ENCODE results near the gene UHRF1.
"Not testable (repeated sequence)": the region's sequence is repeated elsewhere in the genome, so short reads cannot be mapped to it uniquely, and the experiment has no call there.

The UHRF1 gene

DNA sequence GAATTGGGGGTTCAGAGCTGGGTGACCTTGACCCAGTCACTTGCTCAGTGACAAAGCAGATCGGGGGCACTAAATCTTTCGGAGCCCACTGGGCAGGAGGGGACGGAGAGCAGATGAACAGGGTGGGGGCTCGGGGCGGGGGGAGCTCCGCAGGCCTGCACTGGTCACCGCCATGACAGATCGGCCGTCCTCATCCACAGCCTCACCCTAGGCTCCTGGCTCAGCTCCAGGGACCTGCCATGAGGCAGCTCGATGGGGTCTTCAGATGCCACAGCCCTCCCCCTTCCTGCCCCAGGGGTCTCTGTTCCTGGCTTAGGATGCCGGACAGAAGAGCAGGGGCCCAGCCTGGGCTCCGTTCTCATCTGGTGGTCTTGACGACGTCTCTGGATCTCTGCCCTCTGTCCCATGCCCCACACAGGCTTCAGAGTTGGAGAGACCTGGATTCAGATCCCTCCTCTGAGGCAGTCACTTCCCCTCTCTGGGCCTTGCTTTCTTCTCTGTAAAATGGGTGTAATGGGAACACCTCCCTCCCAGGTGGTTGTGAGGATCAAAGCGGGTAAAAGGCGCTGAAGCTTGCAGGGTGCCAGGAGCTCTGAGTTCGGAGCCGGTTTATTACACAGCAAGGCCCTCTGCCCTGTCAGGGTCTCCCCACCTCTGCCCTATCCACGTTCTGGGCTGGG, 62.7 kb downstream of the UHRF1 start:
- DNase-seq (ENCODE audit: low read depth): no peak

DNA sequence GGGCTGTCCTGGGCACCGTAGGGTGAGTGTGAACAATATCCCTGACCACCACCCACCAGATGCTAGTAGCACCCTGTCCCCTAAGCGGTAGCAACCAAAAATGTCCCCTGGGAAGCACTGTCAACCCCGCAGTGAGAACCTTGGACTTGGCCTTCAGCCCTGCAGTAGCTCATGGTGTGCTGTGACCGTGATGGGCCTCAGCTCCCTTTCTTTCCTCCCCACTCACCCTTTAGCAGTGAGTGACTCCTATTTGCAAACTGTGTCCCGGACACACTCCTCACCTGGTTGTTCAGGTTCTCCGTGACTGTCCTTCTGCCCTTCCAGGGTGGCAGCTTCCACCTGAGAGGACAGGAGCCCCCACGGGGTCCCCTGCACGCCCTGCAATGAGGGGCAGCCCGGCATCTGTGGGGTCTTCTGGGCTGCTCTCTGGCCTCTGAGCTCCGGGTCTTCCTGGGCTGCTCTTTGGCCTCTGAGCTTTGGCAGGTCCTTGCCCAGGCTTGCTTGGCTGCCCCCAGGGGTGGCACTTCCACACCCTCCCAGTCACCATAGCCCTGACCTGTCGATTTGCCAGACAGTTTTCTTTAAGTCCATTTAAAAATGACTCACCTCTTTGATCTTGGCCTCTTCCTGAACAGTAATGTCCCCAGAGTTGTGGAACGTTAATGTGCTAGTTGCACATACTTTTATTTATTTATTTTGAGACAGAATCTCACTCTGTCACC, 63.4 kb downstream of the UHRF1 start:
- DNase-seq (ENCODE audit: low read depth): no peak

DNA sequence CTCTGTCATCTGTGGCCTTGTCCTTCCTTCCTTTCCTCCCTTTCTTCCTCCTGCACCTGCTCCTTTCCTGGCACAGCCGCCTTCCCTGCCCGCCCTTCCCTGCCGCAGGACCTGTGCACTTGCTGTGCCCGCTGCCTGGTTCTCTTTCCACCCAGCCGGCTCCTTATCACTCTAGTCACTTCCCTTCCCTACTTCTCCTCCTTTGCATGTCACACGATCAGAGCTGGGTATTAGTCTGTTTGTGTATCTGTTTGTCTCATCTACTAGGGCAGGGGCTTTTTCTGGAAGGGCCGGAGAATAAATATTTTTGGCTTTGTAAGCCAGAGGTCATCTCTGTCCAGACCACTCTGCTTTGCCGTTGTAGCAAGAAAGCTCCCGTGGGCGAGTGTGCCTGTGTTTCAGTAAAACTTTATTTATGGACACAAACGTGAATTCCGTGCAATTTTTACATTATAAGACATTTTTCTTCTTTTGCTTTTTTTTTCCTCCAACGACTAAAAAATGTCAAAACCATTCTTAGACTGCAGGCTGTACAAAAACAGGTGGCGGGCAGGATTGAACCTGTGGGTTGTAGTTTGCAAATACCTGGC, 65.7 kb downstream of the UHRF1 start:
- DNase-seq (ENCODE audit: low read depth): no peak

DNA sequence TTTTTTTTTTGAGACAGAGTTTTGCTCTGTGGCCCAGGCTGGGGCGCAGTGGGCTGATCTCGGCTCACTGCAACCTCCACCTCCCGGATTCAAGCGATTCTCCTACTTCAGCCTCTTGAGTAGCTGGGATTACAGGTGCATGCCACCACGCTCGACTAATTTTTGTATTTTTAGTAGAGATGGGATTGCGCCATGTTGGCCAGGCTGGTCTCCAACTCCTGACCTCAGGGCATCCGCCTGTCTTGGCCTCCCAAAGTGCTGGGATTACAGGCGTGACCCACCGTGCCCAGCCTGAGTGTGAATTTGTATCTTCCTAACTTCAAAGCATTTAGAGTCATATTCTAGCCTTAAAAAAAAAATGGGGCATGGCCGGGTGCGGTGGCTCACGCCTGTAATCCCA, 66.3 kb downstream of the UHRF1 start:
- DNase-seq (ENCODE audit: low read depth): not testable (repeated sequence)

DNA sequence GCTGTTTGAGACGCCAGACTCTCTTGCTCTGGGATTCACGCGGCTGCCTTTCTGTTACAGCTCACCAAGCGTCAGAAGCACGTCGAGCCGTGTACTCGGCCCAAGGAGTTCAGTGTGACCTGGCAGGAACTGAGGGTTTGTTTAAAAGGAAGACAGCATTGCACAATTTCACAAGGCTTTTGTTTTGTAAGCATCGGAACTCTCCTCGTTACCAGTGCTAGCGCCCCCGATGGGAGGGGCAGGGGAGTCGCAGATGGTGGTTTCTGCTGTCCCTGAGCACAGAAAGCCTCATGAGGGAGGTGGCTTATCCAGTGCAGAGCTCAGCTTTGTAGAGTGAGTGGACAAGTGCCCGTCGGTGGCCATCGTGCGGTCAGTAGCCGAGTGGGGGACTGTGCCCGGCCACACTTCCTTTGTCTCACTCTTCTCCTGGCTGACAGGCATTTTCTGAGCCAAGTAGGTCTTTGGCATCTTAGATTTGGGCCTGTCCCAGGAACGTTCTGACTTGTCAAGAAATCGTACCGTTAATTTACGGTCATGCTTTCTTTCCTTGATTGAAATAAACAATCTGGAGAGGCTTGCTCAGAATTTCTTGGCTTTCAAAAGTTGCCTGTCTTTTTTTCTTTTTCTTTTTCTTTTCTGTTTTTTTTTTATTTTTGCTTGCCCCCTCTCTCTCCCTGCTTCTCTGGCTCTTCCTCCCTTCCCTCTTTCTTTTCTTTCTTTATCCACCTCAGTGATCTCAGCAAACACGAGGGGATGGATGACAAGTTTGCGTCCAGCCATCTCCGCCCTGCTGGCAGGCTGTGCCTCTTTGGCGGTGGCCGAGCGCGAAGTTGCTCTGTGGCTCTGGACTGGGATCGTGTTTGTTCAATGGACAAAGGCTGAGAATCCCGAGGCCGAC, 67.3 kb downstream of the UHRF1 start:
- no peak for DNase-seq (ENCODE audit: low read depth)

DNA sequence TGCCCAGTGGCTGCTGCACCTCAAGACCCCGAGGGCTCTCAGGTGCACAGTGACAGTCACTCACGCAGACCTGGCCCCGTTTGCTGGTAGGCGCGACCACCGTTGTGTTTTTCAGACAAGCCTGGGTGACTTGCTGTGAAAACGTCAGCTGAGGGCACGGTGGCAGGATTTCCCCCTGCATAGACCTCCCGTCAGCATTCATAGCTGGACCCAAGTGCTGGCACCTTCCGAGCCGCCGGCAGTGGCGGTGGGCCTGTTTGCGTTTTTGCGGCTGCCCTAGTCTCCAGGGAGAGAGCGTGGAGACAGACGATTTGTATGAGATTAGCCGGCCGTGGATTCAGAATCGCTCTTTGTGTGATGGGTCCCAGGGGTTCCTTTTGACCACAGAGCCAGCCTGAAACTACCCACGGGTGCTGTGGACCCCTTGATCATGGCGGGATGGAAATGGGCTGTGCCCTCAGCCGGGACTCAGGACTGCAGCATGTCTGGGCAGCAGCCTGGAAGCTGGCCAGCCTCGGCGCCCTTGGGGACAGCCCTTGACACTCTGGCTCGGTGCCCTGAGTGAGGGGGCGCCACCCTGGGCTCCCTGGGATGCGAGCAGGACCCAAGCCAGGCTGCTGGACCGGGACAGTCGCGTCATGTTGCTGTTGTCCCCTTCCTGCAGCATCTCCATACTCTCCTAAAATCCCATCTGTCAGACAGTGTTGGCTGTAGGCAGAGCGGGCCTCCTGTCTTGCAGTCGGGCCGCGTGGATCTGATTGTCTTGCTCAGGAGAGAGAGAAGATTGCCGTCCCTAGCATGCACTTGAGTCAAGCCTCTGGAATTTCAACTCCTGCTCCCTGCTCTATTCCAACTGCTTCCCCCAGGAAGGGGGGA, 68.2 kb downstream of the UHRF1 start:
- DNase-seq (ENCODE audit: low read depth): no peak

DNA sequence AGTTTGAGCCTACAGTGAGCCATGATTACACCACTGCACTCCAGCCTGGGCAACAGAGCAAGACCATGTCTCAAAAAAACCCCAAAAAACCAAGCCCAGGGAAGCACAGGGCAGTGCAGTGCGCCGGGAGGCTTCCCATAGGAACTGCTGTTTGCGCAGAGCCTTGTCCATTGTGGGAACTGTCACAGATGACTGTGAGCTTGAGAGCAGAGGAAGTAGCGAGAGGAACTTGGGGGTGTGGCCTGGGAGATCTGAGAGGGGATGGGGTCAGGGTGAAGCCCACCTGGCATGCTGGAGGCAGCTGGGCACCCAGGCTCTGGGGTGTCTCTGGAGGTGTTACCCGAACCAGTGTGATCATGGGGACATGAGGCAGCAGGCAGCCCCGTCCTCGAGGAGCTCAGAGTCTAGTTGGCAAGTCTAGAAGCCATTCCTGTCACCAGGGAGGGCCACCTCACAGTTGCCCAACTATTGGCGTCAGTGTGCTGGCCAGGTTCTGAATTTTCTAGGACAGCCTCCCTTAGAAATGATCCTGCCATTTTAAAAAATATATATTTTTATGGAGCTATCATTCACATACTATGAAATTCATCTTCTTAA, 70.0 kb downstream of the UHRF1 start:
- DNase-seq (ENCODE audit: low read depth): no peak

DNA sequence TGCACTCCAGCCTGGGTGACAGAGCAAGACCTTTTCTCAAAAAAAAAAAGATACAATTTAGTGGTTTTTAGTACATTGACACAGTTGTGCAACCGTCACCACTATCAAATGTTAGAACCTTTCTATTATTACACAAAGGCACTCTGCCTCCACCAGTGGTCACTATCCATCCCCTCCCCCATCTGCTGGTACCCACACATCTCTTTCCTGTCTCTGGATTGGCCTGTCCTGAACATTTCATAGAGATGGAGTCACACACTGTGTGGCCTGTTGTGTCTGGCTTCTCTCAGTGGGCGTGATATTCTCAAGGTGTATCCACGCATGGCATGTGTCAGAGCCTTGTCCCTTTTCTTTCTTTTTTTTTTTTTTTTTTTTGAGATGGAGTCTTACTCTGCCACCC, 70.8 kb downstream of the UHRF1 start:
- DNase-seq (ENCODE audit: low read depth): no peak

DNA sequence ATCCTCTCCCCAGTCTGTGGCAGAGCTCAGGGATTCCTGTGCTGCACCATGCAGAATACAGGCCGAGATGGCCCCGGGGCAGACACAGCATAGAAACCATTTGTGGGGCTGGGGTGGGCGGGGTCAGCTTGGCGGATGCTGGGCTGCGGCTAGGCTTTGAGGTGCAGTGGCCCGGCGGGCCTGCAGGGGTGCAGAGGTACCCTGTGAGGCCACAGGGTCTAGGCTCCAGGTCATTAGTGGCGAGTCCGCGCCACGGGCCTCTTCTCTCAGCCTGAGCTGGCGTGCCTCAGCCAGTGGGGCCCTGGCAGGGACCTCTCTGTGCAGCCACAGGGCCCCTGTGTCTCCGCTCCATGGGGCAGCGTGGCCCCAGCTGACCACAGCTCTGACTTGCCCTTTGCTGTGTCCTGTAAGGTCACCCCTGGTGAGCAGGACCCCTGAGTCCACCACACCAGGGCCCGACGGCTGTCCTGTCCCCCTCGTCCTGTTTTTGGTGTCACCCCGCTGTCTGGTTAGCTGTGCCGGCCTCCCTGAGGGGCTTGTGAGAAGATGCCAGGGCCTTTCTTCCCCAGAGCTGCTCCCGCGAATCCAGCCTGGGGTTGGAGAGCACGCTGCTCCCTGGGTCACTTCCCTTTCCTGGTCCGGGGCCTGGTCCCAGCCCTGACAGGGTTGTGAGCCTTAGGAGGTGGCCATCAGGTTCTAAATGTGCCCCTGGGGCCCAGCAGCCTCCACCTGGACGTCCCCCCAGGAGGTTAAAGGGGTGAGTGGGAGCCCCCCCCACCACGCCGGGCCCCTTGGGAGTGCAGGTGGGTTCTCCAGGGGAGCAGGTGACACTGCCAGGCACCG, 71.8 kb downstream of the UHRF1 start:
- DNase-seq (ENCODE audit: low read depth): no peak

DNA sequence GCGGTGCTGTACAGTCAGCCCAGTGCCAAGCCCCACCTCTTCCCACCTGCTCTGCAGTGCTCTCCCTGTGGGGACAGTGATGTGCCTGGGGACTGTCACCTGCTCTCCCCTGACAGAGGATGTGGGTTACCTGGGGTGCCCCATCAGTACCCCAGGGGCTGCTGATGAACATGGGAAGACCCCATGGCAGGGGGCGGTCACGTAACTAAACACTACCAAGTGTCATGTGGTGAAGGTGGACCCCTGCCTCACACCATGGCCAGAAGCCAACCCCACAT, 72.3 kb downstream of the UHRF1 start:
- no peak for DNase-seq (ENCODE audit: low read depth)

DNA sequence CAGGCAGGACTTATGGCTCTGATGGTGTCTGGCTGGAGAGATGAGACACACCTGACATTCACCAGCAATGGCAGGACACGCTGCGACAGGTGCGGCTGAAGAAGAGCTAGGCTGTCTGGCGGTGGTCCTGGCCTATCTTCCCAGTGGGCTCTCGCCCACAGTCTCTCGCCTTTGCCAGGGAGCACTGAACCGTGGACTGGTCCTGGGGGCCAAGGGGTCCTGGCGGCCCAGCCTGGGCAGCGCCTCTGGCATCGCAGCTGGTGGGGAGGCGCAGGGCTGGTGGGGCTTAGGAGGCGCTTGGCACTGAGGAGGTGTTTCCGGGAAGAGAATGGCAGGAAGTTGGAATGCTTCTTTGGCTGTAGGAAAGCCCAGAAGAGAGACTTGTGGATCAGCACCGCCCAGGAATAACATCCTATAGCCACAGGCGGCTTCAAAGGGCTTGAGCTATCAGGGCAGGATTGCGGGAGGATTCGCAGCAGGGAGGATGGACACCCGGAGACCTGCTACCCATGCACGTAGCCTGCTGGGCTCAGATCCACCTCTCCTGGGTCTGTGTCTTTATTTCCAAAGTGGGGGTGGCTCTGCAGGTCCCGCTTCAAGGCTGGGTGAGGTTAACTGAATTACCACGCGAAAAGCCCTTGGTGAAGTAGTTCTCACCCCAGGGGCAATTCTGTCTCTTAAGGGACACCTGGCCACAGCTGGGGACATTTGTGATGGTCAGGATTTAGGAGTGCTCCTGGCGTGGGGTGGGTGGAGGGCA, 74.2 kb downstream of the UHRF1 start:
- DNase-seq (ENCODE audit: low read depth): no peak

DNA sequence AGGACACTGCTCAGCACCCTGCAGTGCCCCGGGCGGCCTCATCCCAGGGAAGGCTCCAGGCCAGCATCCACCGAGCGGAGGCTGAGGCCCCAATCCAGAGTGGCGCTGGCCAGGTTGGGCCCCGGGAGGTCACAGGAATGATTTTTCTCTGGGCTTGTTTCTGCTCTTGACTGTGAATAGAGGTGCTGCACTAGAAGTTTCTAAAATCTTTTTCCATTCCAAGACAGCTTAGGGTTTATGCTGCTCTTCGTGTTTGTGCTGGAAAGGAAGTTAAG, 74.7 kb downstream of the UHRF1 start:
- DNase-seq (ENCODE audit: low read depth): no peak

DNA sequence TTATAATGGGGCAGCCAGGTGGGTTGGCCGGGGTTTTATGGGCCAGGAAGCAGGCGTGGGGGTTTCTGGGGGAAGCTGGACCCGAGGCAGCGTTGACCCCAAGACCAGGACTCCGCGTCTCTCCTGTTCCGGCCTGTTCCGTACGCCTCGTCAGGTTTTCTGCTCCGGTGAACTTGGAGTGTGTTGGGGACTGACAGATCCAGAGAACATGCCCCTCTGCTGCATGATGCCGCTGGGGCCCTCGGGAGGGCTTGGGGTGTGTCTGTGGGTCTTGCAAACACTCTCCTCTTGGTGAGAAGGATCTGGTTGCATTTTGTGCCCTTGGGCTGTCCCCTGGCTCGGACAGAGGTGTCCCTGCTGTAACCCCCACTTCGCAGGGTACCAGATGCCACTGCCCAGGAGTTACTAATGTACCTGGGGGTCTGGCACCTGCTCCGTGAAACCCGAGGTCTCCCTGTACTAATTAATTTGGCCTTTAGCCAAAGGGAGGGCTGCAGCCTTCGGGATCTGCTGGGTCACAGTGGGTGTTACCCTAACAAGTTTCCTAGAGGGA, 75.2 kb downstream of the UHRF1 start:
- DNase-seq (ENCODE audit: low read depth): no peak

DNA sequence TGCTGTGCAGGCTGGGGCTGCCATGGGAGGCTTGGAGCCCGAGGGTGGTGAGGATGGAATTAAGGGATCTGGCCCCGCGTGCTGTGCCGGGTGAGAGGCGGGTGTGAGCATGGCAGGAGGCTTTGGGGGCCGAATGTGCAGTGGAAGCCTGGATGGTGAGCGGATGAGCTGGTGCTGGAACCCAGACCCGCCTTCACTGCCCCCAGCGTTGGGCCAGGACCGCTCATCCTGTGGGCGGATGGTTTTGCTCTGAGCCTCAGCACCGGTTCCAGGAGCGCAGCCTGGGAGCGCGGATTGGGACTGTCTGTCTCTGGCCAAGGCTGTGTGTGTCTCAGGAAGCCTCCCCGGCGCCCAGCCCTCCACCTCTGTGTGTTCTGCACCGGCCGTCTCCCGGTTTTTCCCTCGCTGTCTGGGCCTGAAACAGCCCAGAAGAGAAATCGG, 76.3 kb downstream of the UHRF1 start:
- no peak for DNase-seq (ENCODE audit: low read depth)

DNA sequence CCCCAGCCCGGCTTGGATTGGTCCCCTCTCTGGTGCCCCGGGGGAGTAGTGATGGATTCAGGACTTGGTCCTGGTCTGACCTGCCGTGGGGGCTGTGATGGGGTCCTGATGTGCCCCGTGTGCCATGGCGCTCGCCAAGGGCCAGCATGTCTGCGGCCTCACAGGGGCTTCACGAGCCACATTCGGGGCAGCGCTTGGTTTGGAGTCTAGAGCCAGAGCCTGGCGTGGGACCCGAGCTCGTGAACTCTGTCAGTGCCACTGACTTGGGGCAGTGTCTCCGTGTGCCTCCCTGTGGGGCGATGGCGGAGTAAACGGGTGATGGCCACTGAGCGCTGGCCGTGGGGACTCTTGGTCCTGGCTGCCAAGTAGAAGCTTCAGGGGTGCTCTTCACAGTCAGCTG, 76.8 kb downstream of the UHRF1 start:
- no peak for DNase-seq (ENCODE audit: low read depth)

DNA sequence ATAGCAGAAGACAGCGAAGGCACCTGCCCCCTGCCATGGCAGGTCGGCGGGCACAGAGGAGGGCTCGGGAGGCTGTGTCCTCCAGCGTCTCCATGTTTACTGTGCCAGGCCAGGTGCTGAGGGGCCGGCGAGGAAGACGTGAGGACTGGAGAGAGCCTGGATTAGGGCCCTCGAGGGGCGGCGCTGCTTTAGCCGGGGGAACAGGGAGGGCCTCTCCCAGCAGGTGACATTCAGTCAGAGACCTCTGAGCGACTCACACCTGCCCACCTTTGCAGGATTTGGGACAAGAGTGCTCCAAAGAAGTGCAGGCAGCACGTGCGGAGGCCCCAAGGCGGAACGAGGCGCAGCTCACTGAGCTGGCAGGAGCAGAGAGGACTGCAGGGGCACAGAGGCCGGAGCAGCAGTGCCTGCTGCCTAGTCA, 77.2 kb downstream of the UHRF1 start:
- DNase-seq (ENCODE audit: low read depth): no peak

DNA sequence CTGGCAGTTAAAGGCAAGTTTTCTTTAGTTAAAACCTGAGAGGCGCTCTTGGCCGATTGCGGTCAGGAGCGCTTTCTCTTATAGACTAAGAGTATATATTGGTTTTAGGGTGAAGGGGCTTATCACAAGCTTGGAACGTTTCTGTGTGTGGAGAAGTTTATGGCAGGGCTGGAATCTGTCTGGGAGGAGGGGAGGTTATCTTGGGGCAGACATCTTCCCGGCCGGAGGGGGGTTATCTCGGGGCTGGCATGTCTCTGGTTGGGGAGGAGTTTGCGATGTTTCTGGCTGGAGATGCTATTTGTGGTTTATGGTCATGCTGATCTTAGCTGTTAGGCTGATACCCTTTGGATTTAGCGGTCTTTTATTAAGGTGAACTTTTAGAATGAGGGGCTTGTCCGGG, 78.0 kb downstream of the UHRF1 start:
- DNase-seq (ENCODE audit: low read depth): no peak

DNA sequence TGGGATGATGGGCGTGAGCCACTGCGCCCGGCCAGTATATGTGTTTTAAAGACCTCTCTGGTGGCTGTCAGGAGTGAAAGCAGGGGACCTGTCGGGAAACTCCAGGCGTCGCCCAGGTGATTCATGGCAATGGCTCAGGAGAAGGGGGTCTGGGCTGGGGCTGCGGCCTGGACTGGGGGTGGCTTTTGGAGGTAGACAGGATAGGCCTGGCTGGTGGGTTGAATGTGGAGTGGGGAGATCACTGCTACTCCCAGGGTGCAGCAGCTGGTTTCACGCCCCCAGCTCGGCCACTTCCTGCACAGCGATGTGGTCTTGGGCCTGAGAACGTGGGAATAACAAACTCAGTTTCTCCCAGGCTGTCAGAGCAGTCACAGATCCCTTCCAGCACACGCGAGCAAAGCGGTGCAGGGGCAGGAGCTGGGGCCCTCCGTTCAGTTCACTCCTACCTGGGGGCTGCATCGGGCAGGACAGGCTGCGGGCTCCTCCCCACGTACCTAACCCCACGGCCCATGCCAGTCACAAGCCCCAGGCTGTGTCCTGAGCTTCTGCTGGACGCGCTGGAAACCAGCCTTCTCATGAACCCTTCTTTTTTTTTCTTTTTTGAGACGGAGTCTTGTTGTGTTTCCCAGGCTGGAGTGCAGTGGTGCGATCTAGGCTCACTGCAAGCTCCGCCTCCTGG, 78.5 kb downstream of the UHRF1 start:
- no peak for DNase-seq (ENCODE audit: low read depth)

DNA sequence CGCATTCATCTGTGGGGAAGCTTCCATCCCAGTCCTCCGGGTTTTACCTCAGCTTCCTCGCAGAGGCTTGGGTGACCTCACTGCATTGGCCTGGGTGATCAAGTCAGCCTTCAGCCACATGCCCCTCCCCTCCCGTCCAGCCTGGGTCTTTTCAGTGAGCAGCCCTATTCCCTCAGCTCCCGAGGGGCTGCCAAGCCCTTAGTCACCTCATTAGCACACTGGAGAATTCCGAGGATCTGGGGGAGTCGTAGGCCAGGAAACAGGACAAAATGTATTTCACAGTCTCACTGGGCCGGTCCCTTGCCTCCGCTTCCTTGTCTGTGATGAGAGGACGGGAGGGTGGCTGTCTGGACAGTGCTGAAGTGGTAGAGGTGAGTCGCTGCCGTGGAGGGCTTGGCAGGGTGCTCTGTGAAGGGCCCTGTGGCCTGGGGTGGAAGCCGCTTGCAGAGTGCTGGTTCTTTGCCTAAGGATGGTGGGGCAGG, 79.5 kb downstream of the UHRF1 start:
- no peak for DNase-seq (ENCODE audit: low read depth)
